ENCODE data around the gene TCERG1L.

- TF ChIP-seq EP300 (IDR thresholded peaks at IDR 0.05) (no peak), CTCF (IDR thresholded peaks at IDR 0.05) (no peak)
Measured at GRCh38 chr10:131094527-131095312, 216.8 kb downstream of the TCERG1L start.

Data from gastroesophageal sphincter (tissue), 3 donors.